GM21619 (cell line): ENCODE results near the gene GHRL.
"Not testable (repeated sequence)": the region's sequence is repeated elsewhere in the genome, so short reads cannot be mapped to it uniquely, and the experiment has no call there.

Source experiments
- ATAC-seq: cut with Tn5 transposase; IDR thresholded peaks from one replicate; pipeline ENCODE4 v1.9.1; 2021; ENCODE audit not compliant: unreplicated experiment

The GHRL gene

DNA sequence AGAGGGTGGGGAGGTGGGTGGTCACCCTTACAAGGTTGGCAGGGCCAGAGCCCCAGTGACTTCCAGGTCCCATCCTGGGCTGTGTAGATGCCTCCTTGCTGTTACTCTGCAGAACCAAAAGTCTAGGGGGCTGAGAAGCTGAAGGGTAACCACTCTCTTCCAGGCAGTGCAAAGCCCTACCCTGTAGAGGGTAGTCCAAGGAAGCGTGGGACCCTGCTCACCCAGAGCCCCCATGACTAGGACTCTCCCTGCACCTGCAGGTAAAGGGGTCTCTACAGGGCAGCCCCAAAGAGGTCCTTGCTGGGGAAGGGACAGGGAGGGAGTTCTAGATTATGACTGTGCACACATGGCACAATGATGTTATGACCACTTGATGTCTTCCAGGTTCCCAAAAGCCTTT, 14.2 kb downstream of the GHRL start:
- no peak for ATAC-seq

DNA sequence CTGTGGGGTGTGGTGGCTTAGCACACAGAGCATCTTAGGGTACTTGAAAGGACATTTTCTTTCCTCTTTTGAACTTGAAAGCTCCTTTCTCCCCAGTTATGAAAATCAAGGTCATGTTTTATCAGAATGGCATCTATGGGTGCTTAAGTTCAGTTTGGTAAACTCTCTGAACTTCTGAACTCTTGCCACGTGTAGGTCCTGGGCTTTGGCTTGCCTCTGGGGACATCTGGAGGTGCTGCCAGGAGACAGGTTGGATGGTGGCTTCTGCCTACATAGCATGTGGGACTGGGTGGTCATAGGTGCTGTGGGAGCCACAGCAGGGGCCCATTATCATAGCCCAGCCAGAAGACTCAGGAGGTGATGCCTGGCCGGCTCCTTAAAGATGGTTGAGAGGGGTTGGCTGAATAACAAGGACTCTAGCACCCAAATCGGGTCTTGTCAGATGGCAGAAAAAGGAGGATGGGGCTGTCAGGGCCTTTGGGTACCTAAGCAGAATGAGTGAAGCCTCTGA, 15.6 kb downstream of the GHRL start:
- ATAC-seq, result no peak

DNA sequence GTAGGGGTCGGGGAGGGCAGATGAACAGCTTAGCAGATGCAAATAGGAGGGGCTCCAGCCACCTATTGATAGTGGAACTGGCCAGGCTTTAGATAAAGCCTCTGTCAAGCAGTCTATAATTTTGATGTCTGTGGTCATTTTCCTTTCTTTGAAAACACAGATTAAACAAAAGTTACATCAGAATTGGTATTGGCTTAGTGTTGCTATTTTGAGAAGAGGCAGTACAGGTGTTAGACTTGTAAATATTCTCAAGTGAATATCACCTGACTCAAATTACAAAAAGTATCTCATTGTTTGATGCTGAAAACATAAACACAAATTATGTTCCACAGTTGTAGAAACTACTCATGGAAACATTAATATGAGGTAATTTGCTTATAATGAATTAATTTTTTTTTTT, 18.1 kb downstream of the GHRL start:
- ATAC-seq, result no peak

GRCh38 chr3:10273702-10274305, 18.9 kb downstream of the GHRL start:
- no peak for ATAC-seq

- ATAC-seq, result no peak
Measured at GRCh38 chr3:10272977-10273376, 19.8 kb downstream of the GHRL start.

DNA sequence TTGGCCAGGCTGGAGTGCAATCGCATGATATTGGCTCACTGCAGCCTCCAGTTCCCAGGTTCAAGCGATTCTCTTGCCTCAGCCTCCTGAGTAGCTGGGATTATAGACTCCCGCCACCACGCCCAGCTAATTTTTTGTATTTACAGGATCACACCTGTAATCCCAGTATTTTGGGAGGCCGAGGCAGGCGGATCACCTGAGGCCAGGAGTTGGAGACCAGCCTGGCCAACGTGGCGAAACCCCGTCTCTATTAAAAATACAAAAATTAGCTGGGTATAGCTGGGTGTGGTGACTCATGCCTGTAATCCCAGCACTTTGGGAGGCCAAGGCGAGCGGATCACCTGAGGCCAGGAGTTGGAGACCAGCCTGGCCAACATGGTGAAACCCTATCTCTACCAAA, 20.3 kb downstream of the GHRL start:
- ATAC-seq, result not testable (repeated sequence)

DNA sequence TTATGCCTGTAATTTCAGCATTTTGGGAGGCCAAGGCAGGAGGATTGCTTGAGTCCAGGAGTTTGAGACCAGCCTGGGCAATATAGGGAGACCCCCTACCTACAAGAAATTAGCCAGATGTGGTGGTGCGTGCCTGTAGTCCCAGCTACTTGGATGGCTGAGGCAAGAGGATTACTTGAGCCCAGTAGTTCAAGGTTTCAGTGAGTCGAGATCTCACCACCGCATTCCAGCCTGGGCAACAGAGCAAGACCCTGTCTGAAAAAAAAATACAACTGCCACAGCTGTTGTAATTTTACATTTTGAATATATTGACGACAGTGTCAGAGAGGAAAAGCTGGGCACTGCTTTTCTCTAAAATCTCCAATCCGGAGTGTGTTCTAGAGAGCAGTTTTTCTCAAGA, 23.3 kb downstream of the GHRL start:
- ATAC-seq, result no peak

DNA sequence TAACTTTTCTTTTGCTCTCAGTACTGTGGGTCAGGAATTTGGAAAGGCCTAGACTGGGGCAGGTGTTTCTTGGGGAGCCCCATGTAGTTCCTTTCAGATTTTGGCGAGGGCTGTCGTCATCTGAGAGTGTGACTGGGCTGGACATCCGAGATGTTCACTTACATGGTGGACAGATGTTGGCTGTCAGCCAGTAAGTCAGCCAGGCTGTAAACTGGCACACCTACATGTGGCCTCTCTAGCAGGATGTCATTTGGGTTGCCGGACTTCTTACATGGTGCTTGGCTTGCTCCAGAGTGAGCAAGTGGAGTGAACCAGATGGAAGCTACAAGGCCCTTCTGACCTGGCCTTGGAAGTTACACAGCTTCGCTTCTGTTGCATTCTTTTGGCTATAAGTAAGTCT, 23.8 kb downstream of the GHRL start:
- no peak for ATAC-seq

DNA sequence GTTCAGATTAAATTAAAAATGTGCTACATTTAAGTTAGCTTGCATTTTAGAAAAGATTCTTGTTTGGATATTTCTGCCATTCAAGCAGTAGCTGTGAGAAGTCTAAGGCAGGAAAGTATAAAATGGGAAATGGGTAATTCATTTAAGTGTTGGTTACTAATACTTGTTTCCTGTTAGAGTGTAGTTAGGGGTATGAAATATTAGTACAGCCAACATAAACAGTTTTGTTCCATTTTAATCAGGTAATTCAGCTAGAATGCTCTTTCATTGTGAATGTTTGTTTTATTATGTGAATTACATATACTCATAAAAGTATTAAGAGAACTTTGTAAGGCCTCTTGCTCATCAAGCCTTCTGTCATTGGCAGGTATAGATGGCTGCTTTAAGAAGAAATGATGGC, 24.6 kb downstream of the GHRL start:
- no peak for ATAC-seq

- ATAC-seq, result not testable (repeated sequence)
Measured at GRCh38 chr3:10266936-10267335, 25.8 kb downstream of the GHRL start.

GRCh38 chr3:10265833-10266232, 26.9 kb downstream of the GHRL start:
- no peak for ATAC-seq

- ATAC-seq, result no peak
Measured at GRCh38 chr3:10263646-10264363, 28.9 kb downstream of the GHRL start.

DNA sequence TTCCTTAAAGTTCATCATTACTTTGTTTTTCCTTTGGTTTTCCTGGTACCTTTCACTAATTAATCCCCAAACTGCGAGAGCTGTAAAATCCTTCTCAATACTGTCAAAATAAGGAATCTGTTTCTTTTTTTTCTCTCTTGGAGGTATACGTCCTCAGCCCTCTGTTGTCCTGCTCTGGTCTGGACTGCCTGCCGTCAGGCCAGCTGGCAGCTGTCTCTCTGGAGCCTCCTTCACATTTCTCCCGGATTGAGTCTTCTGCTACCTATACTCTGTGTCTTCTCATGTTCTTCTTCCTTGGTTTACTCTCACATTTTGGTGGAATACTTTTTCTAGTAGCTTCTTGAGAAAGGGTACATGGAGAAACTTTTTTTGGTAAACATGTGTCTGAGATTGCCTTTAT, 30.7 kb downstream of the GHRL start:
- no peak for ATAC-seq

- ATAC-seq, result no peak
Measured at GRCh38 chr3:10260211-10260701, 32.5 kb downstream of the GHRL start.

- no peak for ATAC-seq
Measured at GRCh38 chr3:10259798-10260197, 32.9 kb downstream of the GHRL start.

DNA sequence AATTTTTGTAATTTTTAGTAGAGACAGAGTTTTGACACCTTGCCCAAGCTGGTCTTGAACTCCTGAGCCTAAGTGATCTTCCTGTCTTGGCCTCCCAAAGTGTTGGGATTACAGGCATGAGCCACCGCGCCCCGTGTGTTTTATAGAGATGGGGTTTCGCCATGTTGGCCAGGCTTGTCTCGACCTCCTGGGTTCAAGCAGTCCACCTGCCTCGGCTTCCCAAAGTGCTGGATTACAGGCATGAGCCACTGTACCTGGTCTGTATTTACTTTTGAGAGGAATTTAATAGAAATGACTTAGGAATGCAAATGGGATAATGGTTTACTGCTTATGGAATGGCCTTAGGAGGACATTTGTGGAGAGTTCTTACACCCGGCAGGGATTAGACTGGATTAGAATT, 33.7 kb downstream of the GHRL start:
- no peak for ATAC-seq

- ATAC-seq, result no peak
Measured at GRCh38 chr3:10255835-10256234, 36.9 kb downstream of the GHRL start.

DNA sequence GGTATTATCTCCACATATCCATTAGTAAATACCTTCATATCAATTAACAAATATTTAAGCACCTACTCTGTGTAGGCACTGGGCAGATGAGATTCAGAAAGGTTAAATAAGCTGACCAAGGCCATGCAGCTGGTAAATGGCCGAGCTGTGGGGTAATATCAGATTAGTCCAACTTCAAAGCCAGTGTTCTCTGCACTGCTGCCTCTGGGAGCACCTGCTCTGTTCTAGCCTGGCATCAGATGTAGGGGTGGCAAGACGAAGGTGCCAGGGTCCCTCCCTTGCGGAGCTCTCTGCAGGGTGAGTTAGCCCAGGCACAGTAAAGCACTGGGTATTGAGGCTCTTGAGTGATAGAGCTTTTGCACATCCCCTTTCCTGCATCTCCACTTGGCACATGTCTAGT, 39.0 kb downstream of the GHRL start:
- no peak for ATAC-seq

GRCh38 chr3:10251006-10251405, 41.7 kb downstream of the GHRL start:
- no peak for ATAC-seq

- no peak for ATAC-seq
Measured at GRCh38 chr3:10249833-10250232, 42.9 kb downstream of the GHRL start.

DNA sequence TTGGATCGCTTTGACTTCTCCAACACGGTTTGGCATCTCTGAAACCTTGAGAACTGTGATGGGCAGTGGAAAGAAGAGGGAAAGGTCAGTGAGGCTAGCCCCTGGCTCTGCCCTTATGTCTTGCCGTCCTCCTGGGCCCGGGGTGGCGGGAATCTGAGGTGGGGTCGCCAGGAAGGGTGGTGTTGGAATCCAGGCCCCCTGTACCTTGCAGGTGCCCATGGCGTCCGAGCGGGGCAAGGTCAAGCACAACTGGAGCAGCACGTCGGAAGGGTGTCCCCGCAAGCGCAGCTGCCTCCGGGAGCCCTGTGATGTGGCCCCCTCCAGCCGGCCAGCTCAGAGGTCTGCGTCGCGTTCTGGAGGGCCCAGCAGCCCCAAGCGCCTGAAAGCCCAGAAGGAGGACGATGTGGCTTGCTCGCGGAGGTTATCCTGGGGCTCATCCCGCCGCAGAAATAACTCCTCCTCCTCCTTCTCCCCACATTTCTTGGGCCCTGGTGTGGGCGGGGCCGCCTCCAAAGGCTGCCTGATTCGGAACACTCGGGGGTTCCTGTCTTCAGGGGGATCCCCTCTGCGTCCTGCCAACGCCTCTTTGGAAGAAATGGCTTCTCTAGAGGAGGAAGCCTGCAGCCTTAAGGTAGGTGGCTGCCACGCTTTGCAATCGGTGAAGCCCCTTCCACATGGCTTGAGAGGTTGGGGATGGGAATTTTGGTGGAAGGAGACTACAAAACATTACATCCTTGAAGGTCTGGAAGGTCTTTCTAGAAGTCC, 43.6 kb downstream of the GHRL start:
- no peak for ATAC-seq
